Stimulated activated CD4-positive, alpha-beta T cell treated with anti-CD3 and anti-CD28 coated beads, Interleukin-12 subunit alpha, Interleukin-12 subunit beta, amount 100 ng/mL, for 24 hours (primary cell): ENCODE results near the gene DEFB132.

ENCODE experiments used
- DNase-seq, 2 experiments: peaks; one replicate each; pipeline ENCODE4 v3.0.0-alpha.2; 2020; ENCODE audit warnings: low read depth in 2 of 2

Gene DEFB132

GRCh38 chr20:297098-297924 is 39.8 kb downstream of the DEFB132 start, which contains the start of gene ZCCHC3:
Gene ZCCHC3, plus strand, starts transcription at chr20:297570. Its CDS starts 17 bp downstream, at chr20:297587.
- peak; percentile 72 to 77 for DNase-seq

- DNase-seq: peak in 1 of 2 experiments; percentile 24
These were observed 40.6 kb downstream of the DEFB132 start for GRCh38 chr20:297925-298775.

- DNase-seq: no peak
These were observed 41.4 kb downstream of the DEFB132 start for GRCh38 chr20:298776-299391.

- no peak for DNase-seq
These were observed 42.9 kb downstream of the DEFB132 start for GRCh38 chr20:300345-300990.

GRCh38 chr20:301886-302848 is 44.6 kb downstream of the DEFB132 start:
- DNase-seq: no peak

GRCh38 chr20:305745-306144 is 48.2 kb downstream of the DEFB132 start:
- DNase-seq: no peak

- DNase-seq: no peak
These were observed 51.0 kb downstream of the DEFB132 start for GRCh38 chr20:308427-309038.

GRCh38 chr20:309306-309840 is 51.8 kb downstream of the DEFB132 start:
- DNase-seq: no peak

GRCh38 chr20:309841-310644 is 52.5 kb downstream of the DEFB132 start:
- peak; percentile 69 to 85 for DNase-seq

GRCh38 chr20:310645-311044 is 53.1 kb downstream of the DEFB132 start:
- no peak for DNase-seq
